ENCODE measurements around the gene KYNU.

The KYNU gene

DNA sequence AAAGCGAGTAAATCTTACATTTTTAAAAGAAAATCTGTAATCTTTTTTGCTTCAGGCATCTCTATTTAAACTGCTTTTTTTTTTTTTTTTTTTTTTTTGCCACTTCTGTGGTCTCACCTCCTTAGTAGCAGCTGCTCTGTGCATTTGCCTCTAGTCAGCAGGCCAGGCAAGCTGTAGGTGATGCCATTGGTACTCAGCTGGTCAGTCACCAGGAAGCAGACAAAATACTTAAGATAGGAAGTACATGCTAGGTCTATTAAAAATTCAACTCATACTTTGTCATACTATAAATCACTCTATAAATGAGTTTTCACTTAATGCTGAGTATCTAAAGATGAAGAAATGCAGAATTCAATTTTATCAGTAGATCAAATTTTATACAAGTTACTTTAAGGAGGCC is 83.7 kb downstream of the KYNU start:
- TF ChIP-seq GATA2 (IDR thresholded peaks at IDR 0.05; ENCODE audit: low read depth, low read length) (no peak), GATA3 (IDR thresholded peaks at IDR 0.05; ENCODE audit: low read depth, low read length) (no peak)

DNA sequence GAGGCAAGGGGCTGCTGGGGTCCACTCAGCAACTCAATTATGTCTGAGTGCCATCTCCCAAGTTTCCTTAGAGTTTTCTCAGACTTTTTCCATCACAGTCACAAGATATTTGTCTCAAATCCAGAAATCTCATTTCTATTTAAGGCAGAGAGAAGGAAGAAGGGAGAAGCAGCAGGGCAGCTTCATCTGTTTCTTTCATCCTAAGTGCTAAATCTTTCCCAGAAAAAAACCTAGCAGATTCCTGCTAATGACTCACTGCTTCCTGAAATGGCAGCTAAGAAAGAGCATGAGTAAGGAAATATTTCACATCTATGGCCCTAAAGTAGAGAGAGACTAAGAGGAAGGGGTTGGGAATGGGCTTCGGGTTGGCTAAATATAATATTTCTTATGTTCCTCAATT is 88.0 kb downstream of the KYNU start:
- TF ChIP-seq GATA2 (IDR thresholded peaks at IDR 0.05; ENCODE audit: low read depth, low read length) (no peak), GATA3 (IDR thresholded peaks at IDR 0.05; ENCODE audit: low read depth, low read length) (no peak)

DNA sequence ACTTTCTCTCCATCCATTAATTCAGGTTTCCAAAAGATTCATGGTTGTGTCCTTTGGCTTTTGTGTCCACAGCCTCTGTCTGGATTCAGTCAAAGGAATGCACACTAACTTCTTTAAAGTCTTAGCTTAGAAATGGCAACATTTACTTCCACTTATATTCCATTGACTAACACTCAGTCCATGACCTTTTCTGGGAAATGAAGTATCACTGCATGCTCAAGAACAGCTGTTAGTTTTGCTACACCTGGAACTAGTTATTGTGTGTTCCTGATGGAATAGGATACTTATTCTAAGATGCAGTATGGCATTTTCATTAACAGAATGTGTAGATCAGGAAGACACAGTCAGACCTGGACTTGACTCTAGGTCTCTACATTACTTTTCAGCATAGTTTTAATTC is 88.8 kb downstream of the KYNU start:
- TF ChIP-seq GATA2 (IDR thresholded peaks at IDR 0.05; ENCODE audit: low read depth, low read length), result no peak
- TF ChIP-seq GATA3 (IDR thresholded peaks at IDR 0.05; ENCODE audit: low read depth, low read length), result no peak

DNA sequence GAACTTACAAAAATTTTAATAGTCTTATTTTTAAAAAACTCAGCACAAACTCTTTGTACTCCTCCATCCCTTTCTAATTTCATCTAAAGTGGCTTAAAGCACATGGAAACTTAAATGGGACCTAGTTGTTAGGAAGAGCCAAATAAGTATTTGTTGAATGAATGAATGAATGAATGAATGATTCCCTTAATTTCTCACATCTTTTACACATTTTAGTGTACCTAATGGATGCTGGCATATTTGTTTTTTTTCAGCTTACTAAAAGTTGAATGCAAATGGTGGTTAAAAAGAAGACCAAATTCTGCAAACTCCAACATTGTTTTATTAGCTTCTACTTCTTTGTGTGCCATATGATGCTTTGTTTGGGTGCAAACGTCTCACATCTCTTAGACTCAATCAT is 89.6 kb downstream of the KYNU start:
- TF ChIP-seq GATA2 (IDR thresholded peaks at IDR 0.05; ENCODE audit: low read depth, low read length) (no peak), GATA3 (IDR thresholded peaks at IDR 0.05; ENCODE audit: low read depth, low read length) (no peak)

DNA sequence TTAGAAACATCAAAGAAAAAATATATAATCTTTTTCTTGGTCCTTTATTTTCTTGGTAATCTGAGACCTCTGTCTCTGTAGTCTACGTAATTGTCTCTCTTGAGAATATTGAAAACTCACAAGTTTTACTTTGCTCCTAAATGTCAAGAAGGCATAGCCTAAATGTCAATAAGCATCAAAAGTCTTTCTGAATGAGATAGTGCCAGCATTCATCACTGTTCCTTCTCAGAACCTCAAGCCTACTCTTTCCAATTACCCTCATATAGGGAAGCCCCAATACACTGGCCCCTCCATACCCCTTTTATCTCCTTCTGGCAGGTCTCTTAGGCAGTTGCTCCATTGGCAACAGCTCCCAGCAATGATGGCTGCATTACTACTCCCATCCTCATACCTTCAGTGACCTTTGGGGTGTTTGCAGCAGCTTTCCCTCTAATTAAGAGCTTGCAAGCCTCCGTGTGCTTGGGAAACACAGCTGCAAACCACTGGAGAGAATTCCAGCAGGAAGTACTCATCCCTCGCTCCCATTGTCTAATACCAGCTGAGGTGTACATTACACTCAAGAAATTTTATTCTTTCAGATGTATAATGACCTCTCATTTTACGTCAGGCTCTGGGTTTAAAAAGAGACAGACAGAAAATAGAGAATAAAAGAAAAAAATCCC is 95.8 kb downstream of the KYNU start:
- TF ChIP-seq GATA3 (IDR thresholded peaks at IDR 0.05; ENCODE audit: low read depth, low read length) (no peak), GATA2 (IDR thresholded peaks at IDR 0.05; ENCODE audit: low read depth, low read length) (no peak)

DNA sequence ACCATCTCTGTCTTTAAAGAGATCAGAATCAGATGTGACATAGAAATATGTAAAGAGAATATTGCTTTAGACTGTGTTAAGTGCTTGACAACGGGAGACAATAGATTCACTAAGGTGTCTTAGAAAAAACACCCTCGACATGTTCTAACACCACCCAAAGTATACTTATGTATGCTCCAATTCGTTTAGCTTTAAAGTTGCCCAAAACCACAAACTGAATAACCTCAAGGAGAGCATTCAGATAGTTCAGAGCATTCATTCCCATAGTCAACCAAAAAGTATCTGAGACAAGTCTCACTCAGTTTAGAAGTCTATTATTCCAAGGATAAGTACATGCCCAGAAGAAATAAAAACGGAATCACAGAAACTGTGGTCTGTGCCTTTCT is 96.4 kb downstream of the KYNU start:
- TF ChIP-seq GATA3 (IDR thresholded peaks at IDR 0.05; ENCODE audit: low read depth, low read length) (no peak), GATA2 (IDR thresholded peaks at IDR 0.05; ENCODE audit: low read depth, low read length) (no peak)

DNA sequence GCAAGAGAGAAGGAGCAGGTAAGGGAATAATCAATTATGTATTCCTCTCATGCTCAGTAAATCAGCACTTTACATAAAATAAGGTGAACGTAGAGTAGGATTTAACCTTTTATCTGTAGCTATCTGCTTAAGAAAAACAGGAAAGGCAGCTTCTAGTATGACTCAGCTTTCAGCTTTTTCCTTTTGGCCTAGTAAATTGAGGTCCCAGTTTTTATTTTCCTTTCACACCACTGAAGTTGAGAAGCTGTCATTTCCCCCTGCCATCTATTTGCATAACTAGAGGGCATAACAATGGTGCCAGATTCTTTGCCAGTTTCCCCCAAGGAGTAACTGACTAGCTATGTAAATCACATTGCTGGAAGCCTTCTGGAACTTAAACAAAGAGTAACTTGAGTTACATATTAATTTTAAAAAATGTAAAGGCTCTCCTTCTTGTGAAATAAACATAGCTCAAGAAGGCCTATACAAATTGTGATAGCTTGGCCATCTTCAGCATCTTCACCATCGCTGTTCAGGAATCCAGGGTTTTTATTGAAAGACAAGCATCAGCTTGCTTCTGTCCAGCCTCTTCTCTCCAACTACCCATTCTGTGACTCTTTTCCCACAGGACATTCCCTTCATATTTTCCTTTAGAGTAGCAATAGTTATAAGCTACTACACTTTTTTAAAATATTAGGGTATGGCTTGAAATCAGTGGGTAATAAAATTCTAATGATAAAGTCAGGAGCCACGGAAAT is 97.0 kb downstream of the KYNU start:
- no peak for TF ChIP-seq GATA2 (IDR thresholded peaks at IDR 0.05; ENCODE audit: low read depth, low read length)
- TF ChIP-seq GATA3 (IDR thresholded peaks at IDR 0.05; ENCODE audit: low read depth, low read length), result no peak

DNA sequence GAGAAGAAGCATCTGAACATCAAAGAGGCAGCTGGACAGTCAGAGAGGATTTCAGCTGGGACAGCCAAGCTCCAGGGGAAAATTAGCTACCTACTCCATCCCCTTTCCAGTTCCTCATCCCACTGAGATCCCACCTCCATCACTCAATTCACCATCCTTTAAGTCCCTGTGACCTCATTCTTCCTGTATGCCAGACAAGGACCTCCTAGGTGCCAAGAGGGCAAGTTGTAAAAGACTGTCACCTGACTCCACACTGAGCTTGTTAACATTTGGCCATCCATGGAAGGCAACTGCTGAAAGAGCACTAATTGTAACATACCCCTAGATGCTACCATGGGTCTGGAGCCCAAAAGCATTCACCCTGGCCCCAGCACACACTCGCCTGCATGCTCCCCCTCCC is 97.8 kb downstream of the KYNU start:
- TF ChIP-seq GATA3 (IDR thresholded peaks at IDR 0.05; ENCODE audit: low read depth, low read length), result no peak
- no peak for TF ChIP-seq GATA2 (IDR thresholded peaks at IDR 0.05; ENCODE audit: low read depth, low read length)

DNA sequence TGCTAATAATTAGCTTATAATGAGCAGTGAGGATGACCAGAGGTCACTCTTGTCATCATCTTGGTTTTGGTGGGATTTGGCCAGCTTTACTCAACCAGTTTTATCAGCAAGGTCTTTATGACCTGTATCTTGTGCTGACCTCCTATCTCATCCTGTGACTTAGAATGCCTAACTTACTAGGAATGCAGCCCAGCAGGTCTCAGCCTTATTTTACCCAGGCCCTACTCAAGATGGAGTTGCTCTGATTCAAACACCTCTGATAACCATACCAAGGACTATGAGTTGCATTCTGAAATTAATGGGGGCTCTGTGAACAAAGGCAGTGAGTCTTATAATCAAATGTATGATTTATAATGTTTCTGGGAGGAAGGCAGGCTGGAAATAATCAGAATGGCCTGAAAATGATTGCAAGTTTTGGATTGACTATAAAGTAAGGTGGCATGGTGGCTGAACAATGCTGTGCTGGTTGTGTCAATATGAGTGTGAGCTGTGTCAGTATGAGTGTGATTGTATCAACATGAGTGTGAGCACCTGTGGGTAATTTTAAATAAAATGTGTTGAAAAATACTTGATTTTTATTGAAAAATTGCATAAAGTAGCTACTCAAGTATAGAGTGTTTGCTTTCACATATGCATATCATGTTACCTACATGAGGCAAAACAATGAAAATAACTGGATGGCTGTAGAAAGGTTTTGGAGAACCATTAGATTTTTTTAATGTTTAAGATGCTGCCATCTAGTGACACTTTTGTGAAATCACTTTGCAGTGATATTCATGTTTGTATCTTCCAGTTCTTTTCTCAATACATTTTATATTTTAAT is 103.0 kb downstream of the KYNU start:
- TF ChIP-seq GATA2 (IDR thresholded peaks at IDR 0.05; ENCODE audit: low read depth, low read length) (no peak), GATA3 (IDR thresholded peaks at IDR 0.05; ENCODE audit: low read depth, low read length) (no peak)

DNA sequence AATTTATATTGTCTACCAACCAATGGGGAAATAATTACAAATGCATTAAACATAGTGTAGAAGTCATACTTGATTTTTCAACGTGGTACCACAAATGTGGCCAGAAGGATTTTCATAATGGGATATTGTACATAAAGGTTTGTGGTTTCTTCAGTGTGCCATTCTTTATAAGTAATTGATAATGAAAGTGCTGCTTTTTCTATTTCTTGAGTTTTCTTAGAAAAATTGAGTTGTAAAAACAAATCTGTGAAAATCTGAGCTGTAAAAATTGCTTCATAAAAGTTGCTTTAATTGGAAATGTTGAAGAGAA is 103.6 kb downstream of the KYNU start:
- TF ChIP-seq GATA3 (IDR thresholded peaks at IDR 0.05; ENCODE audit: low read depth, low read length) (no peak), GATA2 (IDR thresholded peaks at IDR 0.05; ENCODE audit: low read depth, low read length) (no peak)

DNA sequence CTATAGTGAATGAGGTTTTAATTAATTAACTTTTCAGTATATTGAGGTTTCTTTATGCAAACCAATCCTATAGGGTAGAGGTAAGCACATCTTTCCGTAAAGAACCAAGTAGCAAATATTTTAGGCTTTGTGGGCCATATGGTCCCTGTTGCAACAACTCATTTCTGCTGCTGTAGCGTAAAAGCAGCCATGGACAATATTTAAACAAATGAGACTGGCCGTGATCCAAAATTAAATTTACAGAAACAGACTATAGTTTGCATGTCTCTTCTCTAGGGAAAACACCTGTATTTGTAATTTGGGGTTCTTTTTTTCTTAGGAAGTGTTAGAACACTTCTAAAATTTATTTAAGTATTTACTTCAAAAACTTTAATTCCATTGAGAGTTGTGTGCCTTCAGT is 104.3 kb downstream of the KYNU start:
- no peak for TF ChIP-seq GATA3 (IDR thresholded peaks at IDR 0.05; ENCODE audit: low read depth, low read length)
- TF ChIP-seq GATA2 (IDR thresholded peaks at IDR 0.05; ENCODE audit: low read depth, low read length), result no peak

DNA sequence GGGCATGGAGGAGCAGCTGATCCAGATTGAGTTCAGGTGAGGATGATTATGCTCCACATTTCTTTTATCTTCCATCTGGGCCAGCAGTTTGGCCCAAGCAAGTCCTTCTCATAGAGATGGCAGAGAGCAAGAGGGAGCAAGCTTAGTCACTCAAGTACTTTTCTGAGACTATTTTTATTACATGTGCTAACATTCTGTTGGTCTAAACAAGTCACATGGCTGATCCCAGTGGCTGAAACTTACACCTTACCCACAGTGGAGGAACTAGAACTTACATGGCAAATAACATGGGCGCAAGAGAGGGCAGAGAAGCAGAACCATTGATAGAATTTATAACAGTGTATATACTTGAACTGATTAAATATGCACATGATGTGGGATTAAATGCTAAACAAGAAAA is 105.7 kb downstream of the KYNU start:
- no peak for TF ChIP-seq GATA2 (IDR thresholded peaks at IDR 0.05; ENCODE audit: low read depth, low read length)
- no peak for TF ChIP-seq GATA3 (IDR thresholded peaks at IDR 0.05; ENCODE audit: low read depth, low read length)

DNA sequence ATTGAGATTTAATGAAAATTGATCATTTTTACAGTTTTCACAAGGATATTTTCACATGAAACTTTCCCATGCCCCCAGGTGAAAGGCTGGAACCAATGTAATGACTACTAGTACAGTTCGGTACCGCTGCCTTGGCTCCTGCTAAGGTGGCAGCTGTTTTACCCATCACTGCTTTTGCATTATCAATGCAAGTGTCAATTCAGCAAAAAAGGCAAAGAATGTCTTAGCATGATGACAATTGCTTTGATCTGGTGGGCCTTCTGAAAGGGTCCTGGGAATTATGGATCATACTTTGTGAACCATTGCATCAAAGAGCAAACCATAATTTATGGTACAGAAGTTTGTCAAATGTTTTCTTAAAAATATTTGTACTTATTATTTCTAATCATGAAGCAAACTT is 107.2 kb downstream of the KYNU start:
- TF ChIP-seq GATA2 (IDR thresholded peaks at IDR 0.05; ENCODE audit: low read depth, low read length), result no peak
- no peak for TF ChIP-seq GATA3 (IDR thresholded peaks at IDR 0.05; ENCODE audit: low read depth, low read length)

DNA sequence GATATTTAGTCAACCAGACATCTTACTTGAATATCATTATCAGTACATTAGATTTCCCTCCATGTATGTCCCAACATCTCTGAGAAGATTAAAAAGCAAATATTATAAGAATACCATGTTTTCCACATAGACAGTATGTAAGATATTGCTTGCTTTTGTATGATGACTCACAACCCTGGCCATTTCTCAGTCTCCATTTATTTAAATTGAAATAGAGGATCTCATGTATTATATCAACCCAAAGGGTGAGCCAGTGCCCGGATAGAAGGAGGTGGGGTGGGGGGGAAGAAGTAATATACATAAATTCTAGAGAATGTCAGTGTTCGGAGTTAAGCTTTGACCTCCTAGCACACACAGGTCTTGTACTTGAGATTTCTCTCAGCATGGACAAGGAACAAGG is 109.6 kb downstream of the KYNU start:
- TF ChIP-seq GATA2 (IDR thresholded peaks at IDR 0.05; ENCODE audit: low read depth, low read length) (no peak), GATA3 (IDR thresholded peaks at IDR 0.05; ENCODE audit: low read depth, low read length) (no peak)

Measured in SH-SY5Y (cell line).